Measurements from ENCODE around the gene PJA1. TPM values are rescaled to one million over a fixed set of nuclear protein-coding genes. Genes with fewer than 3 reads are reported as not detected.

Gene PJA1
- total RNA-seq, result 24.1 and 32.7 TPM in 2 replicates

GRCh38 chrX:69165087-69165651 is at the start of gene PJA1:
Gene PJA1 (minus strand): TSS chrX:69165453. CDS start chrX:69163073, 2,380 bp downstream.

All from epithelial cell of alveolus of lung (primary cell).